DOHH2 (cell line): ENCODE measurements around the gene GP2.

ENCODE experiments used
- H3F3A ChIP-seq: fragments of 200-600 bp; sonication (generic), shearing (Covaris generic); 2 replicates; pipeline ENCODE4 v1.6.0; 2016; ENCODE audit warnings: antibody characterized with exemption, mild to moderate bottlenecking; ENCODE audit not compliant: control insufficient read depth, insufficient read depth
- H3K27ac ChIP-seq: fragments of 200-600 bp; sonication (generic); 2 replicates; pipeline ENCODE4 v1.5.1; 2014; ENCODE audit warnings: low read depth, mild to moderate bottlenecking, low read length, moderate library complexity
- H3K27me3 ChIP-seq: fragments of 200-600 bp; sonication (generic); 2 replicates; pipeline ENCODE4 v1.6.1; 2014; ENCODE audit warnings: mild to moderate bottlenecking, low read length, mixed read lengths; ENCODE audit not compliant: control insufficient read depth
- H3K36me3 ChIP-seq: fragments of 200-600 bp; sonication (generic); 2 replicates; pipeline ENCODE4 v1.6.1; 2014; ENCODE audit warnings: mild to moderate bottlenecking, low read length, moderate library complexity, mixed read lengths; ENCODE audit not compliant: control insufficient read depth
- H3K4me1 ChIP-seq: fragments of 200-600 bp; sonication (generic); 2 replicates; pipeline ENCODE4 v1.6.1; 2014; ENCODE audit warnings: mild to moderate bottlenecking, low read length, mixed read lengths; ENCODE audit not compliant: control insufficient read depth
- H3K4me2 ChIP-seq: fragments of 200-600 bp; sonication (generic); 2 replicates; pipeline ENCODE4 v1.6.0; 2014; ENCODE audit warnings: mild to moderate bottlenecking, low read length, moderate library complexity
- H3K4me3 ChIP-seq: fragments of 200-600 bp; sonication (generic); 2 replicates; pipeline ENCODE4 v1.5.1; 2014; ENCODE audit warnings: mild to moderate bottlenecking, low read length, mixed read lengths
- H3K79me2 ChIP-seq: fragments of 200-600 bp; sonication (generic); 2 replicates; pipeline ENCODE4 v1.6.1; 2014; ENCODE audit warnings: mild to moderate bottlenecking, low read length, mixed read lengths; ENCODE audit not compliant: control insufficient read depth
- H3K9me2 ChIP-seq: fragments of 200-600 bp; sonication (generic); replicated peaks from 2 replicates; pipeline ENCODE4 v1.6.1; 2014; ENCODE audit warnings: mild to moderate bottlenecking, low read length, mixed read lengths; ENCODE audit not compliant: control insufficient read depth
- H3K9me3 ChIP-seq: fragments of 200-600 bp; sonication (generic); 2 replicates; pipeline ENCODE4 v1.6.1; 2014; ENCODE audit warnings: antibody characterized with exemption, low read length, mixed read lengths; ENCODE audit not compliant: control insufficient read depth, insufficient read depth
- H4K20me1 ChIP-seq: fragments of 200-600 bp; sonication (generic); 2 replicates; pipeline ENCODE4 v1.6.0; 2014; ENCODE audit warnings: low read depth, mild to moderate bottlenecking, antibody characterized with exemption, low read length, moderate library complexity; ENCODE audit not compliant: control insufficient read depth, insufficient read depth
- EZH2phosphoT487 ChIP-seq: fragments of 200-600 bp; sonication (generic); IDR thresholded peaks from 2 replicates; pipeline ENCODE4 v1.6.1; 2017; ENCODE audit warnings: borderline replicate concordance, mild to moderate bottlenecking, antibody characterized with exemption, low read length, moderate library complexity, mixed read lengths
- TF ChIP-seq, protein P1 (sequence below): fragments of 200-600 bp; sonication (generic); IDR thresholded peaks from one replicate; pipeline ENCODE4 v1.5.1; 2014; ENCODE audit warnings: antibody characterized with exemption, mild to moderate bottlenecking, low read depth, low read length; ENCODE audit not compliant: poor library complexity, severe bottlenecking

The GP2 gene

DNA sequence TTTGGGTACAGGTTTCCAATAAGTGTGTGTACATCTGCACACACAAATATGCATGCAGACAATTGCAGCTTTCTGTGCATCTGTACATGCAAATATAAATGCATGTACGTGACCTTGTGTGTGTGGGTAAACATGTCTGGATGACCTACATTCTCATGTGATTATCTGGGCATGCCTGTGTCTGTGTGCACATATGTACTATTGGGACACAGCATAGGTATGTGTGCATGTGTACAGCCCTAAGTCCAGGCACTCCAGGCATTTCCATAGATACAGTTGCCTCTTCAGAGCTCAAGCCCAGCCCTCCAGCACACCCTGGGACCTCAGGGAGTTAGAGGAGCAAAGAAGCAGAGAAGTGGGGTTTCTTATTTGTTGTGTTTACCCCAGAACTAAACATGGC is 7.1 kb upstream of the GP2 start:
- TF ChIP-seq EZH2phosphoT487, result no peak
- TF ChIP-seq, protein P1, sequence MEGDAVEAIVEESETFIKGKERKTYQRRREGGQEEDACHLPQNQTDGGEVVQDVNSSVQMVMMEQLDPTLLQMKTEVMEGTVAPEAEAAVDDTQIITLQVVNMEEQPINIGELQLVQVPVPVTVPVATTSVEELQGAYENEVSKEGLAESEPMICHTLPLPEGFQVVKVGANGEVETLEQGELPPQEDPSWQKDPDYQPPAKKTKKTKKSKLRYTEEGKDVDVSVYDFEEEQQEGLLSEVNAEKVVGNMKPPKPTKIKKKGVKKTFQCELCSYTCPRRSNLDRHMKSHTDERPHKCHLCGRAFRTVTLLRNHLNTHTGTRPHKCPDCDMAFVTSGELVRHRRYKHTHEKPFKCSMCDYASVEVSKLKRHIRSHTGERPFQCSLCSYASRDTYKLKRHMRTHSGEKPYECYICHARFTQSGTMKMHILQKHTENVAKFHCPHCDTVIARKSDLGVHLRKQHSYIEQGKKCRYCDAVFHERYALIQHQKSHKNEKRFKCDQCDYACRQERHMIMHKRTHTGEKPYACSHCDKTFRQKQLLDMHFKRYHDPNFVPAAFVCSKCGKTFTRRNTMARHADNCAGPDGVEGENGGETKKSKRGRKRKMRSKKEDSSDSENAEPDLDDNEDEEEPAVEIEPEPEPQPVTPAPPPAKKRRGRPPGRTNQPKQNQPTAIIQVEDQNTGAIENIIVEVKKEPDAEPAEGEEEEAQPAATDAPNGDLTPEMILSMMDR, result no peak
- no peaks in the 10 kb centered on the region for H3F3A ChIP-seq
- H3K79me2 ChIP-seq, result no peaks in the 10 kb centered on the region
- H3K27ac ChIP-seq, result no peak overlapping the region
- no peaks in the 10 kb centered on the region for H3K4me1 ChIP-seq
- H3K9me2 ChIP-seq, result no peaks in the 10 kb centered on the region
- no peaks in the 10 kb centered on the region for H3K9me3 ChIP-seq
- H4K20me1 ChIP-seq, result no peaks in the 10 kb centered on the region
- peaks cover 4% of the 10 kb centered on the region; the same call in 1 of the 2 replicates for H3K27me3 ChIP-seq
- no peaks in the 10 kb centered on the region for H3K36me3 ChIP-seq
- H3K4me2 ChIP-seq, result no peak overlapping the region
- no peak overlapping the region for H3K4me3 ChIP-seq

DNA sequence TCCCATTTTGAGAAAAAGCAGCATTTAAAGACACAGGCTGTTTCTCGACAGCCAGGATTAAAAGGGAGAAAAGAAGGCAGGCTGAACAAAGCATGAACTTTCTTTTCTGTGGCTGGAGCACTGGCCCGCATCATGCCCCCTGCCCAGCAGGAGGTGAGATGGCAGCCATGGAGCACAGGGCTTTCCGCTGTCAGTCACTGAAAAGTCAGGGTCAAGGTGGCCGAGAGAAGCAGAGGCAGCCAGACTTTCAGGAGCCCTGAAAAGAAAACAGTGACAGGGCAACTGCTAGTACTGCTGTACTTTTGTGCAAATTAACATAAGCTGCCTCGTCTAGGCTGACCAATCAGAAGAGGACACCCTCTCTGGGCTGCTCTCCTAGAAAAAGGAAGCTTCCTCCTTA is 5.8 kb upstream of the GP2 start:
- Histone ChIP-seq H3K36me3 (no peaks in the 10 kb centered on the region), H3K4me1 (no peaks in the 10 kb centered on the region), H3K9me2 (no peaks in the 10 kb centered on the region), H4K20me1 (no peaks in the 10 kb centered on the region), H3K27me3 (peaks cover 4% of the 10 kb centered on the region; the same call in 1 of the 2 replicates), H3K79me2 (no peaks in the 10 kb centered on the region), H3K9me3 (no peaks in the 10 kb centered on the region), H3F3A (no peaks in the 10 kb centered on the region), H3K4me3 (no peak overlapping the region), H3K27ac (no peak overlapping the region), H3K4me2 (no peak overlapping the region)
- TF ChIP-seq, protein P1, result no peak
- no peak for TF ChIP-seq EZH2phosphoT487

DNA sequence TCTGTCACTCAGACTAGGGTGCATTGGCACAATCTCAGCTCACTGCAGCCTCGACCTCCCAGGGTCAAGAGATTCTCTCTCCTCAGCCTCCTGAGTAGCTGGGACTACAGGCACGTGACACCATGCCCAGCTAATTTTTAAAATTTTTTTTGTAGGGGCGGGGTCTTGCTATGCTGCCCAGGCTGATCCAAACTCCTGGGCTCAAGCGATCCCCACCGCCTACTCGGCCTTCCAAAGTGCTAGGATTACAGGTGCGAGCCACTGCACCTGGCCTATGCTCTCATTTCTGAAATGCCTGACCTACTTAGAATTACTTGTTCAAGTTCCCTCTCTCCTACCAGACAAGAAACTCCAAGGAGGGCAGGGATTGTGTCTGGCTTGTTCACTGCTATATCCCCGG is 5.1 kb upstream of the GP2 start:
- H3F3A ChIP-seq, result no peaks in the 10 kb centered on the region
- H3K27me3 ChIP-seq, result peaks cover 4% of the 10 kb centered on the region; the same call in 1 of the 2 replicates
- H4K20me1 ChIP-seq, result no peaks in the 10 kb centered on the region
- H3K9me3 ChIP-seq, result no peaks in the 10 kb centered on the region
- no peak for TF ChIP-seq EZH2phosphoT487
- TF ChIP-seq, protein P1, result no peak
- H3K4me1 ChIP-seq, result no peaks in the 10 kb centered on the region
- H3K4me3 ChIP-seq, result no peak overlapping the region
- H3K36me3 ChIP-seq, result no peaks in the 10 kb centered on the region
- no peaks in the 10 kb centered on the region for H3K9me2 ChIP-seq
- no peak overlapping the region for H3K27ac ChIP-seq
- H3K79me2 ChIP-seq, result no peaks in the 10 kb centered on the region
- no peak overlapping the region for H3K4me2 ChIP-seq
